ENCODE results near the gene RNPEPL1.

RNPEPL1 gene

DNA sequence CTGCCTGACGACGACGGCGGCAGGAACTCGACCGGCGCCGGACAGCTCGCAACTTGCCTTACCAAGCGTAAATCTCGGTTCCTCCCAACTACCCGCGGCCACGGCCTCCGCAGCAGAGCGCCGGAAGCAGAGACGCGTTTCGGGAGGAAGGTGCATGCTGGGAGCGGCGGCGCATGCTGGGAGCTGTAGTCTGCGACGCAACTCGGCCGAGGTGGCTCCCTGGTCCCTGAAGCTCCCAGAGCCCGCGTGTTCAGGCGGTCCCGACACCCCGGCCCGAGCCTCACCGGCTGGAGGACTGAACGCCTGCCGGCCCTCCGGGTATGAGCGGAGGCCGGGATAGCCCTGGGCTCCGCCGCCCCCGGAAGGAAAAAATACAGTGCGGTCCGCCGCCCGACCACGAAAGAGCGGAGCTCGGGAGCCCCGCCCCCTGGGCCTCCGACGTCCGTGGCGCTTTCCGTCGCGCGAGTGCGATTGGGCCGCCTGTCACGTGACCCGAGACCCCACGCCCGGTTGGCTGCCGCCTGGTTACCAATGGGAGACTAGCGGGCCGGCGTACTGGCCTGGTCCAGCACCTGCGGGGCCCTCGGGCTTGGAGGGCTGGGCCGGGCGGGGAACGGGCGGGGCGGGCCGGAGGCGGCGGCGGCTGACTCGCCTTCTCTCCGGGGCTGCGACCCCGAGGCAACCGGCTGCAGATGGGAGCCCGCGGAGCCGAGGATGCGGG, 18.1 kb downstream of the RNPEPL1 start, which contains the start of gene CAPN10:
CAPN10 (plus strand) TSS at position 537 of the 721 bp plus-strand sequence; CDS start at position 715, 178 bp downstream.
- no peaks in the 10 kb centered on the region for H3K27me3 ChIP-seq (ENCODE audit: insufficient read depth, poor library complexity, severe bottlenecking)
- peak within 1 kb of the TSS; percentile 84 for H3K4me3 ChIP-seq (replicated peaks; ENCODE audit: insufficient read depth, low read length)
- DNase-seq (ENCODE audit: low read depth in 1 of 2, low spot score in 1 of 2): peak; percentile 92 to 97
- peak within 1 kb of the TSS; percentile 98 for H3K27ac ChIP-seq (replicated peaks)
- TF ChIP-seq, protein P1, sequence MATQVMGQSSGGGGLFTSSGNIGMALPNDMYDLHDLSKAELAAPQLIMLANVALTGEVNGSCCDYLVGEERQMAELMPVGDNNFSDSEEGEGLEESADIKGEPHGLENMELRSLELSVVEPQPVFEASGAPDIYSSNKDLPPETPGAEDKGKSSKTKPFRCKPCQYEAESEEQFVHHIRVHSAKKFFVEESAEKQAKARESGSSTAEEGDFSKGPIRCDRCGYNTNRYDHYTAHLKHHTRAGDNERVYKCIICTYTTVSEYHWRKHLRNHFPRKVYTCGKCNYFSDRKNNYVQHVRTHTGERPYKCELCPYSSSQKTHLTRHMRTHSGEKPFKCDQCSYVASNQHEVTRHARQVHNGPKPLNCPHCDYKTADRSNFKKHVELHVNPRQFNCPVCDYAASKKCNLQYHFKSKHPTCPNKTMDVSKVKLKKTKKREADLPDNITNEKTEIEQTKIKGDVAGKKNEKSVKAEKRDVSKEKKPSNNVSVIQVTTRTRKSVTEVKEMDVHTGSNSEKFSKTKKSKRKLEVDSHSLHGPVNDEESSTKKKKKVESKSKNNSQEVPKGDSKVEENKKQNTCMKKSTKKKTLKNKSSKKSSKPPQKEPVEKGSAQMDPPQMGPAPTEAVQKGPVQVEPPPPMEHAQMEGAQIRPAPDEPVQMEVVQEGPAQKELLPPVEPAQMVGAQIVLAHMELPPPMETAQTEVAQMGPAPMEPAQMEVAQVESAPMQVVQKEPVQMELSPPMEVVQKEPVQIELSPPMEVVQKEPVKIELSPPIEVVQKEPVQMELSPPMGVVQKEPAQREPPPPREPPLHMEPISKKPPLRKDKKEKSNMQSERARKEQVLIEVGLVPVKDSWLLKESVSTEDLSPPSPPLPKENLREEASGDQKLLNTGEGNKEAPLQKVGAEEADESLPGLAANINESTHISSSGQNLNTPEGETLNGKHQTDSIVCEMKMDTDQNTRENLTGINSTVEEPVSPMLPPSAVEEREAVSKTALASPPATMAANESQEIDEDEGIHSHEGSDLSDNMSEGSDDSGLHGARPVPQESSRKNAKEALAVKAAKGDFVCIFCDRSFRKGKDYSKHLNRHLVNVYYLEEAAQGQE (IDR thresholded peaks at IDR 0.05; ENCODE audit: insufficient replicate concordance, low read depth): no peak
- peak; percentile 34; the same call in 1 of the 2 replicates for TF ChIP-seq SPI1 (IDR thresholded peaks at IDR 0.05; ENCODE audit: borderline replicate concordance, low read depth)
- TF ChIP-seq GABPA (IDR thresholded peaks at IDR 0.05; ENCODE audit: low read depth): peak; percentile 86
- TF ChIP-seq, protein P2, sequence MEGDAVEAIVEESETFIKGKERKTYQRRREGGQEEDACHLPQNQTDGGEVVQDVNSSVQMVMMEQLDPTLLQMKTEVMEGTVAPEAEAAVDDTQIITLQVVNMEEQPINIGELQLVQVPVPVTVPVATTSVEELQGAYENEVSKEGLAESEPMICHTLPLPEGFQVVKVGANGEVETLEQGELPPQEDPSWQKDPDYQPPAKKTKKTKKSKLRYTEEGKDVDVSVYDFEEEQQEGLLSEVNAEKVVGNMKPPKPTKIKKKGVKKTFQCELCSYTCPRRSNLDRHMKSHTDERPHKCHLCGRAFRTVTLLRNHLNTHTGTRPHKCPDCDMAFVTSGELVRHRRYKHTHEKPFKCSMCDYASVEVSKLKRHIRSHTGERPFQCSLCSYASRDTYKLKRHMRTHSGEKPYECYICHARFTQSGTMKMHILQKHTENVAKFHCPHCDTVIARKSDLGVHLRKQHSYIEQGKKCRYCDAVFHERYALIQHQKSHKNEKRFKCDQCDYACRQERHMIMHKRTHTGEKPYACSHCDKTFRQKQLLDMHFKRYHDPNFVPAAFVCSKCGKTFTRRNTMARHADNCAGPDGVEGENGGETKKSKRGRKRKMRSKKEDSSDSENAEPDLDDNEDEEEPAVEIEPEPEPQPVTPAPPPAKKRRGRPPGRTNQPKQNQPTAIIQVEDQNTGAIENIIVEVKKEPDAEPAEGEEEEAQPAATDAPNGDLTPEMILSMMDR (IDR thresholded peaks at IDR 0.05; ENCODE audit: insufficient read depth, low read length): no peak
- peak; percentile 45; the same call in 1 of the 2 replicates for TF ChIP-seq POLR2AphosphoS5 (IDR thresholded peaks at IDR 0.05; ENCODE audit: low read depth)

DNA sequence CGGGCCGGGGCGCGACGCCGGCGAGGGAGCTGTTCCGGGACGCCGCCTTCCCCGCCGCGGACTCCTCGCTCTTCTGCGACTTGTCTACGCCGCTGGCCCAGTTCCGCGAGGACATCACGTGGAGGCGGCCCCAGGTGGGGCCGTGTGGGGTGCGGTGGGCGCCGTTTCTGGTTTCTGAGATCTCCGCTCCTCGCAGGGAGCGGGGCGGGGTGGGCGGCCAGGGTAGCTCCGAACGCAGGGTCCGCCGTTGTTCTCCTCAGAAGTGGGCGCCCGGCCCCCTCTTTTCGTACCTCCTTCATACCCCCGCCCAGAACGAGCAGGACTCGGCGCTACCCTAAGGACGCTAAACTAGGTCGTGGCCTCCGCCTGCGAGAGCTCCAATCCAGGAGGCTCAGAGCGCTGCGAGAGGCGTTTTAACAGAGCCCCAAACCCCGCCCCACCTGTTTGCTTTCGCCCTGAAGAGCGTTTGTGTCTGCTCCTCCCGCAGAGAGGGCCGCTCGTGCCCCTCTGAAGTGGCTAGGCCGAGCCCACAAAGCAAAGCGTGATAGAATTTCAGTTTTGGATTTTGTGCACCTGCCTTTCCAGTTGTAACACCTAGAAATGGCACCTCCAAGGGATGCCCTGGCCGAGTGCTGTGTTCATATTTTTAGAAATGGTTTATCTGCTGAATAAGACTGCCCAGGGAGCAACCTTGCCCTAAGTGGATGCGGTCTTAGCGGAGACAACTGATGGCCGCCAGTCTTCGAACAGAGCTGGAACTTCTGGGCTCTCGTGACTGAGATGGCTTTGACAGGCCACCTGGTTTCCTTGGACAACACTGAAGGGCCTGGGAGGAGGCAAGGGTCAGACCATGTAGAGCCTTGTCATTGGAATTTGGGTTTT, 18.9 kb downstream of the RNPEPL1 start:
- Histone ChIP-seq H3K27me3 (ENCODE audit: insufficient read depth, poor library complexity, severe bottlenecking) (no peaks in the 10 kb centered on the region), H3K4me3 (replicated peaks; ENCODE audit: insufficient read depth, low read length) (peak overlapping the region; percentile 84), H3K27ac (replicated peaks) (peak overlapping the region; percentile 36)
- TF ChIP-seq, protein P1 (IDR thresholded peaks at IDR 0.05; ENCODE audit: insufficient replicate concordance, low read depth): no peak
- no peak for TF ChIP-seq POLR2AphosphoS5 (IDR thresholded peaks at IDR 0.05; ENCODE audit: low read depth)
- TF ChIP-seq, protein P2 (IDR thresholded peaks at IDR 0.05; ENCODE audit: insufficient read depth, low read length): no peak
- TF ChIP-seq SPI1 (IDR thresholded peaks at IDR 0.05; ENCODE audit: borderline replicate concordance, low read depth): no peak
- TF ChIP-seq GABPA (IDR thresholded peaks at IDR 0.05; ENCODE audit: low read depth): no peak
- peak in 1 of 2 experiments; percentile 51 for DNase-seq (ENCODE audit: low read depth in 1 of 2, low spot score in 1 of 2)

DNA sequence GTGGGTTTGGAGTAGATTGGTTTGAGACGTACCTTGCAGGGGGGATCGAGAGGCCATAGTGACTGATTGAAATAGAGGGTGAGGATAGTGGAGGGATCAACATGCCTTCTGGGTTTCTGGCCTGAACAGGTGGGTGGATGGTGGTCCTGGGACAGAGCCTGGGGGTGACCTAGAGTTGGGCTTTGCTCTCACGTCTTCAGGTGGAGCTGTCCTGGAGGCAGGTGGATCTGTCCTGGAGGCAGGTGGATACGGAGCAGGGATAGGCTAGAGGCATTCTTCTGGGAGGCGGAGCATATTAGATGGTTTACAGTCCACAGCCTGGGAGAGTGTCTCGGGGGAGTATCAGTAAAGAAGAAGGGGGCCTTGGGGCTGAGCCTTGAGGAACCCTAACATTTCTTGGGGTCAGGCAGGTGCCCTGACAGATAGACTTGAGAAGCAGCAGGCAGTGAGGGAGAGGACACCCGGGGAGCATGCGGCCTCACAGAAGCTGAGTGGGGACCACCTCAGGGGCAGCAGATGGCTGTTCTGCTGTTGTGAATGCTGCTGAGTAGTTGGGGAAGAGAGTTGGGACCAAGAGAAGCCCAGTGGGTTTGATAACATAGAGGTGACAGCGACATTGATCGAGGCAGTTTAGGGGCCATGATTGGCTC, 19.8 kb downstream of the RNPEPL1 start:
- Histone ChIP-seq H3K4me3 (replicated peaks; ENCODE audit: insufficient read depth, low read length) (0 out of 2 replicates have a peak overlapping the region, but pooled peaks have one; percentile 84), H3K27me3 (ENCODE audit: insufficient read depth, poor library complexity, severe bottlenecking) (no peaks in the 10 kb centered on the region), H3K27ac (replicated peaks) (no peak overlapping the region)
- TF ChIP-seq POLR2AphosphoS5 (IDR thresholded peaks at IDR 0.05; ENCODE audit: low read depth) (no peak), GABPA (IDR thresholded peaks at IDR 0.05; ENCODE audit: low read depth) (no peak)
- TF ChIP-seq, protein P1 (IDR thresholded peaks at IDR 0.05; ENCODE audit: insufficient replicate concordance, low read depth): no peak
- DNase-seq (ENCODE audit: low read depth in 1 of 2, low spot score in 1 of 2): no peak

Measured in HL-60 (cell line).